K562 (cell line): Measurements from ENCODE around the gene TMCO1. TPM values are rescaled to one million over a fixed set of nuclear protein-coding genes. Genes with fewer than 3 reads are reported as not detected.

ENCODE experiments used
- CREB3L1 ChIP-seq: fragments of 450-650 bp; IDR thresholded peaks from 2 replicates; pipeline ENCODE4 v1.6.1; 2014; ENCODE audit warnings: low read depth, mild to moderate bottlenecking, moderate library complexity, borderline replicate concordance
- ERF ChIP-seq: fragments of 450-650 bp; formaldehyde crosslinking; IDR thresholded peaks from 2 replicates; pipeline ENCODE4 v1.4.0; 2020; ENCODE audit warnings: mild to moderate bottlenecking, mixed read lengths
- KLF1 ChIP-seq: fragments of 450-650 bp; IDR thresholded peaks from 2 replicates; pipeline ENCODE4 v1.6.1; 2016; ENCODE audit warnings: missing genetic modification characterization, missing compliant biosample characterization
- NBN ChIP-seq: fragments of 450-650 bp; IDR thresholded peaks from 2 replicates; pipeline ENCODE4 v1.6.1; 2016; ENCODE audit warnings: low read depth, mild to moderate bottlenecking
- RAD51 ChIP-seq: fragments of 450-650 bp; IDR thresholded peaks from 2 replicates; pipeline ENCODE4 v1.7.1; 2016; ENCODE audit warnings: low read depth, mild to moderate bottlenecking, borderline replicate concordance
- ZNF354B ChIP-seq: fragments of 250-450 bp; sonication (Bioruptor Pico); IDR thresholded peaks from 2 replicates; pipeline ENCODE4 v1.4.0; 2020
- ZNF551 ChIP-seq: fragments of 250-450 bp; sonication (Bioruptor Pico); IDR thresholded peaks from 2 replicates; pipeline ENCODE4 v1.5.0; 2021; ENCODE audit warnings: mild to moderate bottlenecking, moderate library complexity
- ZNF707 ChIP-seq: fragments of 250-450 bp; sonication (Bioruptor Pico); conservative IDR thresholded peaks from 2 replicates; pipeline ENCODE4 v1.8.0; 2022; ENCODE audit warnings: inconsistent platforms, mild to moderate bottlenecking, moderate library complexity
- polyA plus RNA-seq, 8 experiments: library from polyadenylated mRNA; depleted of rRNA in 4 of 8; stranded (reverse) in 5 of 8; unstranded in 3 of 8; fragments of >200 nt; fragmentation: Nextera tagmentation in 2 of 8; fragmentation: Illumina TruSeq in 1 of 8; extraction: Ambion mirVana in 2 of 8; extraction: Trizol in 1 of 8; gene quantifications; 2 replicates each; pipeline versions ENCODE4 v1.2.1 to v1.2.3, GENCODE V29; 2011 to 2014; ENCODE audit warnings: inconsistent platforms in 1 of 8, missing spikeins in 1 of 8
- total RNA-seq, 7 experiments: library from RNA; depleted of rRNA in 6 of 7; stranded (reverse); fragments of >200 nt in 6 of 7; fragmentation: Illumina TruSeq in 2 of 7; extraction: Trizol in 2 of 7; gene quantifications; 2 replicates each; pipeline versions ENCODE4 v1.2.1 to v1.2.3, GENCODE V29; 2011 to 2021; ENCODE audit warnings: low replicate concordance in 1 of 7
- TF ChIP-seq, protein P1 (sequence below), 2 experiments: fragments of 450-650 bp; conservative IDR thresholded peaks; 2 replicates each; pipeline ENCODE4 v1.6.1; 2017; ENCODE audit warnings: mild to moderate bottlenecking in 2 of 2, moderate library complexity in 2 of 2
- TF ChIP-seq, protein P2 (sequence below): sonication (generic); formaldehyde crosslinking; IDR thresholded peaks from 2 replicates; pipeline ENCODE4 v1.8.0; 2022; ENCODE audit warnings: mild to moderate bottlenecking, missing genetic modification reagents, borderline replicate concordance

Gene TMCO1
- total and polyA plus RNA-seq, 9 of the 15 experiments (the other 6 are each of a cell fraction or from before 2014, with no cell fraction given), result 69.3 to 561 (median 175) TPM

DNA sequence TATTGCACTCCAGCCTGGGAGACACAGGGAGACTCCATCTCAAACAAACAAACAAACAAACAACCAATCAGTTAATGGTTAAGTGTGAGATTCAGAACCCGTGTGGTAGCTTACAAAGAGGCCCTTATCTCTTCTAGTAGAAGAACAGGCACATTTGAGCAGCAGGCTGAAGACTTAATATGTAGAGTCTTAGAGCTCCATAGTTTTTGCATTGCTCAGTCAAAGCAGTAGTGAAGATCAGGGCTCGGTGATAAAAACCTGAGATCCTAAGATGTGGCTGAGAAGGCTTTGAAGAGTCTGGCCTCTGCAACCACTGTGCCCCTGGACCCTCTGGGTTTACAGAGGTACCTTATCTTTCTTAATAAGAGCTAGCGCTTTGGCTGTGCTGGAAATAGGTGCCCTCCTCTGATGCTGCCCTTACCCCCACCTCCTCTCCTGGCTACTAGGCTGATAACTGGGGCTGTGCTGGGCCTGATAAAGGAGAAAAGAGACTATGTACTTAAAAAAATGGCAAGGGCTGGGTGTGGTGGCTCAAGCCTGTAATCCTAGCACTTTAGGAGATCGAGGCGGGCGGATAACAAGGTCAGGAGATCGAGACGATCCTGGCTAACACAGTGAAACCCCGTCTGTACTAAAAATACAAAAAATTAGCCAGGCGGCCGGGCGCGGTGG lies 48.3 kb upstream of the TMCO1 start (continued):
- TF ChIP-seq, protein P1, sequence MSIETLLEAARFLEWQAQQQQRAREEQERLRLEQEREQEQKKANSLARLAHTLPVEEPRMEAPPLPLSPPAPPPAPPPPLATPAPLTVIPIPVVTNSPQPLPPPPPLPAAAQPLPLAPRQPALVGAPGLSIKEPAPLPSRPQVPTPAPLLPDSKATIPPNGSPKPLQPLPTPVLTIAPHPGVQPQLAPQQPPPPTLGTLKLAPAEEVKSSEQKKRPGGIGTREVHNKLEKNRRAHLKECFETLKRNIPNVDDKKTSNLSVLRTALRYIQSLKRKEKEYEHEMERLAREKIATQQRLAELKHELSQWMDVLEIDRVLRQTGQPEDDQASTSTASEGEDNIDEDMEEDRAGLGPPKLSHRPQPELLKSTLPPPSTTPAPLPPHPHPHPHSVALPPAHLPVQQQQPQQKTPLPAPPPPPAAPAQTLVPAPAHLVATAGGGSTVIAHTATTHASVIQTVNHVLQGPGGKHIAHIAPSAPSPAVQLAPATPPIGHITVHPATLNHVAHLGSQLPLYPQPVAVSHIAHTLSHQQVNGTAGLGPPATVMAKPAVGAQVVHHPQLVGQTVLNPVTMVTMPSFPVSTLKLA (conservative IDR thresholded peaks at IDR 0.05), result 0 out of 4 replicates have a peak, but pooled peaks of 1 of the 2 experiments have one; percentile 9
- TF ChIP-seq ERF (CRISPR knock-in tag) (no peak), NBN (peak; percentile 45; the same call in 1 of the 2 replicates), ZNF551 (CRISPR knock-in tag) (no peak), KLF1 (tag) (0 out of 2 replicates have a peak, but pooled peaks have one; percentile 38), RAD51 (no peak), ZNF707 (CRISPR knock-in tag) (no peak), ZNF354B (CRISPR knock-in tag) (no peak), CREB3L1 (no peak)
- TF ChIP-seq, protein P2, sequence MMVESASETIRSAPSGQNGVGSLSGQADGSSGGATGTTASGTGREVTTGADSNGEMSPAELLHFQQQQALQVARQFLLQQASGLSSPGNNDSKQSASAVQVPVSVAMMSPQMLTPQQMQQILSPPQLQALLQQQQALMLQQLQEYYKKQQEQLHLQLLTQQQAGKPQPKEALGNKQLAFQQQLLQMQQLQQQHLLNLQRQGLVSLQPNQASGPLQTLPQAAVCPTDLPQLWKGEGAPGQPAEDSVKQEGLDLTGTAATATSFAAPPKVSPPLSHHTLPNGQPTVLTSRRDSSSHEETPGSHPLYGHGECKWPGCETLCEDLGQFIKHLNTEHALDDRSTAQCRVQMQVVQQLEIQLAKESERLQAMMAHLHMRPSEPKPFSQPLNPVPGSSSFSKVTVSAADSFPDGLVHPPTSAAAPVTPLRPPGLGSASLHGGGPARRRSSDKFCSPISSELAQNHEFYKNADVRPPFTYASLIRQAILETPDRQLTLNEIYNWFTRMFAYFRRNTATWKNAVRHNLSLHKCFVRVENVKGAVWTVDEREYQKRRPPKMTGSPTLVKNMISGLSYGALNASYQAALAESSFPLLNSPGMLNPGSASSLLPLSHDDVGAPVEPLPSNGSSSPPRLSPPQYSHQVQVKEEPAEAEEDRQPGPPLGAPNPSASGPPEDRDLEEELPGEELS (CRISPR knock-in tag), result no peak
- TF ChIP-seq, all 486 proteins: peak for 74
